HepG2 (cell line): Measurements from ENCODE around the gene HACD2. TPM values are rescaled to one million over a fixed set of nuclear protein-coding genes. Genes with fewer than 3 reads are reported as not detected.
A peak's percentile ranks its signal among the peaks of the same experiment; 100 is the strongest.

ENCODE experiments used
- AGO1 ChIP-seq: fragments of 200-400 bp; formaldehyde crosslinking; IDR thresholded peaks from 2 replicates; pipeline ENCODE4 v1.6.1; 2017; ENCODE audit warnings: mild to moderate bottlenecking, low read depth, low read length, moderate library complexity; ENCODE audit not compliant: poor library complexity, severe bottlenecking
- FOXK1 ChIP-seq: sonication (generic); formaldehyde crosslinking; IDR thresholded peaks from 2 replicates; pipeline ENCODE4 v1.4.0; 2020; ENCODE audit warnings: low read depth, missing genetic modification reagents, borderline replicate concordance
- HNF4G ChIP-seq, 2 experiments: sonication (generic) in 1 of 2; formaldehyde crosslinking in 1 of 2; IDR thresholded peaks; 2 replicates each; pipeline versions ENCODE4 v1.4.0 to v1.6.1; 2011 to 2020; ENCODE audit warnings: borderline replicate concordance in 2 of 2, low read depth in 2 of 2, mild to moderate bottlenecking in 2 of 2, low read length in 1 of 2, missing genetic modification reagents in 1 of 2, moderate library complexity in 1 of 2
- HNRNPLL ChIP-seq: fragments of 200-400 bp; formaldehyde crosslinking; IDR thresholded peaks from 2 replicates; pipeline ENCODE4 v1.6.1; 2017; ENCODE audit warnings: mild to moderate bottlenecking, low read depth, low read length; ENCODE audit not compliant: poor library complexity, severe bottlenecking
- MEF2D ChIP-seq: sonication (generic); formaldehyde crosslinking; IDR thresholded peaks from 2 replicates; pipeline ENCODE4 v1.5.1; 2020; ENCODE audit warnings: mild to moderate bottlenecking, missing genetic modification reagents
- NFKBIZ ChIP-seq: IDR thresholded peaks from 2 replicates; pipeline ENCODE4 v1.6.1; 2018; ENCODE audit warnings: missing genetic modification reagents, missing compliant biosample characterization
- POLR2AphosphoS5 ChIP-seq: IDR thresholded peaks from 2 replicates; pipeline ENCODE4 v1.6.1; 2012; ENCODE audit warnings: low read depth, low read length
- SKI ChIP-seq: fragments of 450-650 bp; IDR thresholded peaks from one replicate; pipeline ENCODE4 v1.6.1; 2018; ENCODE audit warnings: mild to moderate bottlenecking; ENCODE audit not compliant: partially characterized antibody
- TBP ChIP-seq: sonication (generic); formaldehyde crosslinking; IDR thresholded peaks from 2 replicates; pipeline ENCODE4 v1.5.0; 2020; ENCODE audit warnings: missing genetic modification reagents
- ZBTB38 ChIP-seq: sonication (generic); formaldehyde crosslinking; IDR thresholded peaks from 2 replicates; pipeline ENCODE4 v1.5.1; 2020; ENCODE audit warnings: mild to moderate bottlenecking, missing genetic modification reagents
- ZFY ChIP-seq: sonication (generic); formaldehyde crosslinking; IDR thresholded peaks from 2 replicates; pipeline ENCODE4 v1.4.0; 2020; ENCODE audit warnings: missing genetic modification reagents
- ZNF343 ChIP-seq: sonication (generic); formaldehyde crosslinking; IDR thresholded peaks from 2 replicates; pipeline ENCODE4 v1.4.0; 2020; ENCODE audit warnings: mild to moderate bottlenecking, missing genetic modification reagents
- ZNF446 ChIP-seq: sonication (generic); formaldehyde crosslinking; IDR thresholded peaks from 2 replicates; pipeline ENCODE4 v1.5.0; 2020; ENCODE audit warnings: mild to moderate bottlenecking, missing genetic modification reagents
- ZNF550 ChIP-seq: sonication (generic); formaldehyde crosslinking; IDR thresholded peaks from 2 replicates; pipeline ENCODE4 v1.4.0; 2020; ENCODE audit warnings: mild to moderate bottlenecking, missing genetic modification reagents, borderline replicate concordance
- ZNF614 ChIP-seq: IDR thresholded peaks from 2 replicates; pipeline ENCODE4 v1.6.1; 2018; ENCODE audit warnings: missing biosample characterization, missing genetic modification reagents, inconsistent platforms, borderline replicate concordance
- ZNF644 ChIP-seq: IDR thresholded peaks from 2 replicates; pipeline ENCODE4 v1.6.1; 2016; ENCODE audit warnings: low read depth
- ZNF747 ChIP-seq: sonication (generic); formaldehyde crosslinking; IDR thresholded peaks from 2 replicates; pipeline ENCODE4 v1.8.1; 2023; ENCODE audit warnings: missing genetic modification reagents, mild to moderate bottlenecking, borderline replicate concordance
- polyA plus RNA-seq, 8 experiments: library from polyadenylated mRNA; depleted of rRNA in 3 of 8; stranded (reverse) in 7 of 8; unstranded in 1 of 8; fragments of >200 nt; fragmentation: Illumina TruSeq in 4 of 8; extraction: Trizol in 4 of 8; gene quantifications; 2 replicates each; pipeline versions ENCODE4 v1.2.1 to v1.2.3, GENCODE V29; 2011 to 2016; ENCODE audit warnings: low read depth in 4 of 8, missing spikeins in 1 of 8, mixed read lengths in 1 of 8; ENCODE audit not compliant: insufficient read depth in 1 of 8
- total RNA-seq, 5 experiments: library from RNA; depleted of rRNA; stranded (reverse); fragments of >200 nt; fragmentation: Illumina TruSeq; extraction: Trizol; gene quantifications; 2 replicates each; pipeline ENCODE4 v1.2.3, GENCODE V29; 2016; ENCODE audit warnings: low read depth in 1 of 5
- TF ChIP-seq, protein P1 (sequence below): IDR thresholded peaks from 2 replicates; pipeline ENCODE4 v1.6.1; 2016; ENCODE audit warnings: mild to moderate bottlenecking
- TF ChIP-seq, protein P2 (sequence below): IDR thresholded peaks from 2 replicates; pipeline ENCODE4 v1.6.1; 2012; ENCODE audit warnings: inconsistent platforms
- TF ChIP-seq, protein P3 (sequence below): sonication (generic); formaldehyde crosslinking; IDR thresholded peaks from 2 replicates; pipeline ENCODE4 v1.8.0; 2022; ENCODE audit warnings: mild to moderate bottlenecking, missing genetic modification reagents, borderline replicate concordance
- TF ChIP-seq, protein P4 (sequence below): sonication (generic); IDR thresholded peaks from 2 replicates; pipeline ENCODE4 v1.6.1; 2016; ENCODE audit warnings: low read depth, borderline replicate concordance
- TF ChIP-seq, protein P5 (sequence below): sonication (generic); formaldehyde crosslinking; IDR thresholded peaks from 2 replicates; pipeline ENCODE4 v1.4.0; 2020; ENCODE audit warnings: mild to moderate bottlenecking, missing genetic modification reagents

HACD2 gene
- total and polyA plus RNA-seq, 2 of the 13 experiments (the other 11 are each of a cell fraction or from before 2014, with no cell fraction given), result 47.0 to 50.4 TPM

DNA sequence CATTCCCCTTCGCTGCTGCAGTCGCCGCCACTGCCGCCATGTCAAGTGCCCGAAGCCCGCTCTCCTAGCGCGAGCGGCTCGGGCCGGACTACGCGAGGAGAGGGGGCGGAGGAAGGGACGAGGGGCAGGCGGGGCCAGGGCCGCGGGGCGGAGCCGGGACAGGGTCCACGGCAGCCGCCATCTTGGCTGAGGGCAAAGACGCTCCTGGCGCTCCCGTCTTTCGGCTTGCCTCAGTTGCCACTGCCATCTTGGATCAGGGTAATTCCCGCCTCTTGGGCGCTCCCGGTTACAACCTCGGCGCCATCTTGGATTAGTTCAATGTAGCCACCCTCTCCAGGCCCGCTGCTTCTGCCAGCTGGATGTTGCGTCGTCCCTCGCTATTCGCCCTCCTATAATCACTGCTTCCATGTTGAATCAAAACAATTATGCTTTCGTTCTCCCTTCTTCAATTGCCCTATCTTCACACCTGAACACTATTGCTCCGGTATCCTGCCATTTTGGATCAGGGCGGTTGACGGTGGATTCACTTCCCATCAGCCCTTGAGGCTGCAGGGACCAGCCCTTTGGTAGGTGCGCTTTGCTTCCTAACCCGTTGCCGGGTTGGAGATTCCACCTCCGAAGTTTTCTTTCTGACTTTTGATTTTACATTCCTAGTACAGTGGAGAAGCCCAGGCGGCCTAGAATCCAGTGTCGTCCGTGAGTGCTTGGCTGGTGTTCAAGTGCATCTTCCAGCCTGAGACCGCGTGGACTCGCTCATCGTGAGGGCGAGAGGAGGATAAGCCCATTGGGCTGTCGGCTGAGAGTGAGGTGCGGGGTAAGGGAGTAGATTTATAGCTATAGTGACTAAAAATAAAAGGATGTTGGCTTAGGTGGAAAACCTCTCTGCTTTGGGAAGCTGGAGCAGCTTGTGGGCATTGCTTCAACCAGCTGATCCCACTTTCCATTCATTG is at the start of gene HACD2 (continued):
- TF ChIP-seq ZNF747 (peak; percentile 49; the same call in 1 of the 2 replicates), ZNF614 (CRISPR knock-in tag) (0 out of 2 replicates have a peak, but pooled peaks have one; percentile 44), ZNF644 (CRISPR knock-in tag) (peak; percentile 85), POLR2AphosphoS5 (peak; percentile 78), TBP (CRISPR knock-in tag) (no peak), NFKBIZ (CRISPR knock-in tag) (peak; percentile 43; the same call in 1 of the 2 replicates), ZBTB38 (CRISPR knock-in tag) (no peak), ZNF446 (peak; percentile 18; the same call in 1 of the 2 replicates), FOXK1 (CRISPR knock-in tag) (no peak), MEF2D (CRISPR knock-in tag) (peak; percentile 34; the same call in 1 of the 2 replicates), HNF4G (IDR thresholded peaks at IDR 0.05; ENCODE audit: borderline replicate concordance, low read depth, low read length) (peak; percentile 13; the same call in 1 of the 2 replicates), HNF4G (CRISPR knock-in tag; IDR thresholded peaks at IDR 0.05; ENCODE audit: borderline replicate concordance, low read depth) (no peak), HNRNPLL (peak; percentile 83), ZFY (CRISPR knock-in tag) (peak; percentile 48; the same call in 1 of the 2 replicates), SKI (peak; percentile 19), ZNF550 (no peak), AGO1 (peak; percentile 50), ZNF343 (CRISPR knock-in tag) (0 out of 2 replicates have a peak, but pooled peaks have one; percentile 22)
- TF ChIP-seq, protein P1, sequence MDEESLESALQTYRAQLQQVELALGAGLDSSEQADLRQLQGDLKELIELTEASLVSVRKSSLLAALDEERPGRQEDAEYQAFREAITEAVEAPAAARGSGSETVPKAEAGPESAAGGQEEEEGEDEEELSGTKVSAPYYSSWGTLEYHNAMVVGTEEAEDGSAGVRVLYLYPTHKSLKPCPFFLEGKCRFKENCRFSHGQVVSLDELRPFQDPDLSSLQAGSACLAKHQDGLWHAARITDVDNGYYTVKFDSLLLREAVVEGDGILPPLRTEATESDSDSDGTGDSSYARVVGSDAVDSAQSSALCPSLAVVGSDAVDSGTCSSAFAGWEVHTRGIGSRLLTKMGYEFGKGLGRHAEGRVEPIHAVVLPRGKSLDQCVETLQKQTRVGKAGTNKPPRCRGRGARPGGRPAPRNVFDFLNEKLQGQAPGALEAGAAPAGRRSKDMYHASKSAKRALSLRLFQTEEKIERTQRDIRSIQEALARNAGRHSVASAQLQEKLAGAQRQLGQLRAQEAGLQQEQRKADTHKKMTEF, result peak; percentile 84
- TF ChIP-seq, protein P2, sequence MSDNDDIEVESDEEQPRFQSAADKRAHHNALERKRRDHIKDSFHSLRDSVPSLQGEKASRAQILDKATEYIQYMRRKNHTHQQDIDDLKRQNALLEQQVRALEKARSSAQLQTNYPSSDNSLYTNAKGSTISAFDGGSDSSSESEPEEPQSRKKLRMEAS, result peak; percentile 61; the same call in 1 of the 2 replicates
- TF ChIP-seq, protein P3, sequence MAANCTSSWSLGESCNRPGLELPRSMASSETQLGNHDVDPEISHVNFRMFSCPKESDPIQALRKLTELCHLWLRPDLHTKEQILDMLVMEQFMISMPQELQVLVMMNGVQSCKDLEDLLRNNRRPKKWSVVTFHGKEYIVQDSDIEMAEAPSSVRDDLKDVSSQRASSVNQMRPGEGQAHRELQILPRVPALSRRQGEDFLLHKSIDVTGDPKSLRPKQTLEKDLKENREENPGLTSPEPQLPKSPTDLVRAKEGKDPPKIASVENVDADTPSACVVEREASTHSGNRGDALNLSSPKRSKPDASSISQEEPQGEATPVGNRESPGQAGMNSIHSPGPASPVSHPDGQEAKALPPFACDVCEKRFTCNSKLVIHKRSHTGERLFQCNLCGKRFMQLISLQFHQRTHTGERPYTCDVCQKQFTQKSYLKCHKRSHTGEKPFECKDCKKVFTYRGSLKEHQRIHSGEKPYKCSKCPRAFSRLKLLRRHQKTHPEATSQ (CRISPR knock-in tag), result peak; percentile 76; the same call in 1 of the 2 replicates
- TF ChIP-seq, protein P4, sequence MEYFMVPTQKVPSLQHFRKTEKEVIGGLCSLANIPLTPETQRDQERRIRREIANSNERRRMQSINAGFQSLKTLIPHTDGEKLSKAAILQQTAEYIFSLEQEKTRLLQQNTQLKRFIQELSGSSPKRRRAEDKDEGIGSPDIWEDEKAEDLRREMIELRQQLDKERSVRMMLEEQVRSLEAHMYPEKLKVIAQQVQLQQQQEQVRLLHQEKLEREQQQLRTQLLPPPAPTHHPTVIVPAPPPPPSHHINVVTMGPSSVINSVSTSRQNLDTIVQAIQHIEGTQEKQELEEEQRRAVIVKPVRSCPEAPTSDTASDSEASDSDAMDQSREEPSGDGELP, result peak; percentile 43
- TF ChIP-seq, protein P5, sequence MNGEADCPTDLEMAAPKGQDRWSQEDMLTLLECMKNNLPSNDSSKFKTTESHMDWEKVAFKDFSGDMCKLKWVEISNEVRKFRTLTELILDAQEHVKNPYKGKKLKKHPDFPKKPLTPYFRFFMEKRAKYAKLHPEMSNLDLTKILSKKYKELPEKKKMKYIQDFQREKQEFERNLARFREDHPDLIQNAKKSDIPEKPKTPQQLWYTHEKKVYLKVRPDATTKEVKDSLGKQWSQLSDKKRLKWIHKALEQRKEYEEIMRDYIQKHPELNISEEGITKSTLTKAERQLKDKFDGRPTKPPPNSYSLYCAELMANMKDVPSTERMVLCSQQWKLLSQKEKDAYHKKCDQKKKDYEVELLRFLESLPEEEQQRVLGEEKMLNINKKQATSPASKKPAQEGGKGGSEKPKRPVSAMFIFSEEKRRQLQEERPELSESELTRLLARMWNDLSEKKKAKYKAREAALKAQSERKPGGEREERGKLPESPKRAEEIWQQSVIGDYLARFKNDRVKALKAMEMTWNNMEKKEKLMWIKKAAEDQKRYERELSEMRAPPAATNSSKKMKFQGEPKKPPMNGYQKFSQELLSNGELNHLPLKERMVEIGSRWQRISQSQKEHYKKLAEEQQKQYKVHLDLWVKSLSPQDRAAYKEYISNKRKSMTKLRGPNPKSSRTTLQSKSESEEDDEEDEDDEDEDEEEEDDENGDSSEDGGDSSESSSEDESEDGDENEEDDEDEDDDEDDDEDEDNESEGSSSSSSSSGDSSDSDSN (CRISPR knock-in tag), result no peak; the same call in 1 of the 2 replicates
